Testis (tissue), 3 donors: ENCODE data around the gene SH3YL1. TPM values are rescaled to one million over a fixed set of nuclear protein-coding genes. Genes with fewer than 3 reads are reported as not detected.

Experiments used
- DNase-seq: peaks from one replicate; pipeline ENCODE4 v3.0.0-alpha.2; 2019
- H3K27ac ChIP-seq, 2 donors: fragments of 200-600 bp; sonication (generic); one replicate each; pipeline ENCODE4 v1.5.1; 2019
- H3K27me3 ChIP-seq: fragments of 200-600 bp; sonication (generic); one replicate; pipeline ENCODE4 v1.5.1; 2019
- H3K36me3 ChIP-seq: fragments of 200-600 bp; sonication (generic); one replicate; pipeline ENCODE4 v1.5.1; 2017; ENCODE audit warnings: low read depth; ENCODE audit errors: missing control alignments
- H3K4me1 ChIP-seq: fragments of 200-600 bp; sonication (generic); one replicate; pipeline ENCODE4 v1.5.1; 2019
- H3K4me3 ChIP-seq, 2 donors: fragments of 200-600 bp; sonication (generic); one replicate each; pipeline ENCODE4 v1.5.1; 2017 to 2019
- H3K9me3 ChIP-seq: fragments of 200-600 bp; sonication (generic); one replicate; pipeline ENCODE4 v1.5.1; 2017
- CTCF ChIP-seq, 3 experiments: fragments of 450-650 bp in 2 of 3; fragments of 200-600 bp in 1 of 3; sonication (generic) in 1 of 3; IDR thresholded peaks; one replicate each; pipeline ENCODE4 v1.5.1; 2016 to 2019; ENCODE audit warnings: antibody characterized with exemption in 3 of 3, mild to moderate bottlenecking in 2 of 3, moderate library complexity in 1 of 3
- POLR2A ChIP-seq: fragments of 450-650 bp; IDR thresholded peaks from one replicate; pipeline ENCODE4 v1.6.1; 2017; ENCODE audit warnings: antibody characterized with exemption, mild to moderate bottlenecking, moderate library complexity
- WGBS, 2 donors: methylation state at CpG; one replicate each; pipeline ENCODE4 v1.1.5; 2018; 5-methylcytosine and 5-hydroxymethylcytosine counted together
- intact Hi-C: fragments of 100-400 bp; cut with DNase I; formaldehyde crosslinking; loops from one replicate; pipeline ENCODE4 v1.15.1; 2023; ENCODE audit warnings: low total_unique reads
- polyA plus RNA-seq: library from polyadenylated mRNA; stranded (reverse); fragments of 350-450 nt; fragmentation: Illumina TruSeq; extraction: RNeasy Lipid Tissue Mini Kit (QIAGEN cat#74804); gene quantifications from one replicate; pipeline ENCODE4 v1.2.3, GENCODE V29; 2014; ENCODE audit warnings: low read depth, low replicate concordance; ENCODE audit not compliant: insufficient read depth
- total RNA-seq, 2 donors: library from RNA; depleted of rRNA; stranded (reverse); fragments of >200 nt; gene quantifications; one replicate each; pipeline ENCODE4 v1.2.3, GENCODE V29; 2016

SH3YL1 gene
- total and polyA plus RNA-seq, 3 donors from 2014 or later: 55.0 to 92.3 (median 73.7) TPM

GRCh38 chr2:255195-255594 lies 8.6 kb downstream of the SH3YL1 start:
- H3K27ac ChIP-seq: no peak overlapping the region
- H3K9me3 ChIP-seq: no peaks in the 10 kb centered on the region
- H3K27me3 ChIP-seq: no peaks in the 10 kb centered on the region
- WGBS, 2 donors: 95 to 98% methylated on average over 2 of the region's 2 CpGs
- no peak overlapping the region for H3K4me3 ChIP-seq
- H3K4me1 ChIP-seq: no peaks in the 10 kb centered on the region
- DNase-seq: no peak
- intact Hi-C loops: no loop called here
- TF ChIP-seq POLR2A (no peak), CTCF (IDR thresholded peaks at IDR 0.05) (no peak)
- H3K36me3 ChIP-seq: no peaks in the 10 kb centered on the region

- 87 to 88% methylated on average over 7 of the region's 7 CpGs for WGBS, 2 donors
- TF ChIP-seq POLR2A (no peak), CTCF (IDR thresholded peaks at IDR 0.05) (no peak)
- H3K4me1 ChIP-seq: no peaks in the 10 kb centered on the region
- no peaks in the 10 kb centered on the region for H3K9me3 ChIP-seq
- intact Hi-C loops: no loop called here
- no peaks in the 10 kb centered on the region for H3K36me3 ChIP-seq
- H3K4me3 ChIP-seq: no peak overlapping the region
- no peaks in the 10 kb centered on the region for H3K27me3 ChIP-seq
- DNase-seq: no peak
- H3K27ac ChIP-seq: no peak overlapping the region
Measured at GRCh38 chr2:254241-254640, 9.6 kb downstream of the SH3YL1 start.

- TF ChIP-seq POLR2A (no peak), CTCF (IDR thresholded peaks at IDR 0.05) (no peak)
- Histone ChIP-seq H3K27ac (no peak overlapping the region), H3K4me3 (no peak overlapping the region), H3K36me3 (no peaks in the 10 kb centered on the region), H3K27me3 (no peaks in the 10 kb centered on the region), H3K4me1 (no peaks in the 10 kb centered on the region), H3K9me3 (no peaks in the 10 kb centered on the region)
- intact Hi-C loops: no loop called here
- WGBS, 2 donors: 86 to 87% methylated on average over 8 of the region's 8 CpGs
- DNase-seq: no peak
Measured at GRCh38 chr2:253202-253638, 10.6 kb downstream of the SH3YL1 start.

DNA sequence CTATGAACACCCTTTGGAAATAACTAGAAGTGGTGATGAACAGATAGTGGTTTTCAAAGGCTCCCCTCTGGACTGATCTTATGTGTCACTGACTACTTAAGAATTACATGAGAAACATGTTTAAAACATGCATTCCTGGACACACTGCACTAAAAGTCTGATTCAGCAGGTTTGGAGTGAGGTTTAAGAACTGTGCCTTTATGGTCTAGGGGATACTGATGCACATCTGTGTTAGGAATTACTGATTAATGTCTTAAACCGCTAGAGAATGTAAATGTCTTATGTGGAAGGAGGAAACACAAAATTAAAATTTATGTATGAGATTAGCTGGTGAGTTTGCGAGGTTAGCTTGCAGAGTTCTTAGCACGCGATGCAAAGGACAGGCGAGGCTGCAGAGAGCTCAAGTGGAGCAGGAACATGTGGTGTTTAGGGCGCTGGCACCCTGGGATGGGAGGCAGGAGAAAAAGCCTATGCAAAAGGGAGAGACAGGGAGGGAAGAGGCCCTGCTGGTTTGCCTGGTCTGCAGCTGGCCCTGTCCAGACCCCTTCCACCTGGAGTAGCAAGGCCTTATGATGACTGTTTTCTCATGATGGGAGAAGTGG lies 11.7 kb downstream of the SH3YL1 start:
- Histone ChIP-seq H3K27ac (no peak overlapping the region), H3K27me3 (no peaks in the 10 kb centered on the region), H3K36me3 (no peaks in the 10 kb centered on the region), H3K4me1 (no peaks in the 10 kb centered on the region), H3K4me3 (no peak overlapping the region), H3K9me3 (no peaks in the 10 kb centered on the region)
- 88 to 89% methylated on average over 6 of the region's 6 CpGs for WGBS, 2 donors
- TF ChIP-seq POLR2A (no peak), CTCF (IDR thresholded peaks at IDR 0.05) (no peak)
- DNase-seq: no peak
- intact Hi-C loops: no loop called here

- 92 to 93% methylated on average over 15 of the region's 15 CpGs for WGBS, 2 donors
- TF ChIP-seq CTCF (IDR thresholded peaks at IDR 0.05) (no peak), POLR2A (no peak)
- intact Hi-C loops: no loop called here
Measured at GRCh38 chr2:249538-250042, 14.2 kb downstream of the SH3YL1 start.

More at GRCh38 chr2:249538-250042, 14.2 kb downstream of the SH3YL1 start:
- DNase-seq: no peak
- no peak overlapping the region for H3K27ac ChIP-seq
- H3K36me3 ChIP-seq: no peaks in the 10 kb centered on the region
- H3K27me3 ChIP-seq: no peaks in the 10 kb centered on the region
- H3K9me3 ChIP-seq: no peaks in the 10 kb centered on the region
- no peaks in the 10 kb centered on the region for H3K4me1 ChIP-seq
- H3K4me3 ChIP-seq: no peak overlapping the region
